ENCODE results near the gene SLC39A2.

Gene SLC39A2

DNA sequence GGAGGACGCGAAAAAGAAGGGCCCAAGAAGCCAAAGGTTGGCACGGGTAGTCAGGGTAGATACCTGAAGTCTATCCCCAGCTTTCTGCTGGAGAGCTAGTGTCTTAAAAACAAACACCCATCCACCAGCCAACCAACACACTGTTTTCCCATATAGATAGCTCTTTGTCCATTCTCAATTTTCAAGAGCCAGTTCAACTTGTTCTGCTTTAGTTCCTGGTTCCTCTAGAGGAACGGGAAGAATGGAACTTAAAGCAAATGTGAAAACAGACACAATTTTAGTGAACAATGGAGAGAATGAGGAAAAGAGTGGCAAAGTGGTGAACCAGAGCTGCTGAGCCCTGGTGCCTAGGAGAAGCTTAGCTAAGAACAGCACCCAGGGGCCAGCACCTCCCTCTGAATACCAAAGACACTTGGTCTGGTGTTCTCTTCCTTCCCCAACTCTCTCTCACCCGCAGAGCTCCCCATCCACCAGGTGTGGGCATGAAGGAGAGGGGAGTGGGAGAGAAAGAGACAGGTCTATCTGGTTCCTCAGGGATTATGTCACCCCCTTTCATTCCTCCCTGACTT lies 22.0 kb downstream of the SLC39A2 start:
- H3K4me3 ChIP-seq (IDR thresholded peaks at IDR 0.05; ENCODE audit: insufficient read depth, low read depth, low read length) = no peak overlapping the region
- H3K79me2 ChIP-seq (ENCODE audit: insufficient read depth, low read depth) = no peaks in the 10 kb centered on the region
- TF ChIP-seq, protein P1, sequence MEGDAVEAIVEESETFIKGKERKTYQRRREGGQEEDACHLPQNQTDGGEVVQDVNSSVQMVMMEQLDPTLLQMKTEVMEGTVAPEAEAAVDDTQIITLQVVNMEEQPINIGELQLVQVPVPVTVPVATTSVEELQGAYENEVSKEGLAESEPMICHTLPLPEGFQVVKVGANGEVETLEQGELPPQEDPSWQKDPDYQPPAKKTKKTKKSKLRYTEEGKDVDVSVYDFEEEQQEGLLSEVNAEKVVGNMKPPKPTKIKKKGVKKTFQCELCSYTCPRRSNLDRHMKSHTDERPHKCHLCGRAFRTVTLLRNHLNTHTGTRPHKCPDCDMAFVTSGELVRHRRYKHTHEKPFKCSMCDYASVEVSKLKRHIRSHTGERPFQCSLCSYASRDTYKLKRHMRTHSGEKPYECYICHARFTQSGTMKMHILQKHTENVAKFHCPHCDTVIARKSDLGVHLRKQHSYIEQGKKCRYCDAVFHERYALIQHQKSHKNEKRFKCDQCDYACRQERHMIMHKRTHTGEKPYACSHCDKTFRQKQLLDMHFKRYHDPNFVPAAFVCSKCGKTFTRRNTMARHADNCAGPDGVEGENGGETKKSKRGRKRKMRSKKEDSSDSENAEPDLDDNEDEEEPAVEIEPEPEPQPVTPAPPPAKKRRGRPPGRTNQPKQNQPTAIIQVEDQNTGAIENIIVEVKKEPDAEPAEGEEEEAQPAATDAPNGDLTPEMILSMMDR (conservative IDR thresholded peaks at IDR 0.05; ENCODE audit: low read depth, low read length) = no peak
- no peak overlapping the region for H2AFZ ChIP-seq (ENCODE audit: low read depth)
- H3K4me2 ChIP-seq = no peak overlapping the region
- no peak overlapping the region for H3K27ac ChIP-seq
- H3K4me1 ChIP-seq (ENCODE audit: low read depth, poor library complexity, severe bottlenecking) = no peaks in the 10 kb centered on the region
- no peaks in the 10 kb centered on the region for H3K27me3 ChIP-seq (ENCODE audit: insufficient read depth, low read depth)
- H4K20me1 ChIP-seq (ENCODE audit: insufficient read depth) = no peaks in the 10 kb centered on the region
- no peaks in the 10 kb centered on the region for H3K36me3 ChIP-seq (ENCODE audit: insufficient read depth)
- H3K9ac ChIP-seq = no peak overlapping the region

DNA sequence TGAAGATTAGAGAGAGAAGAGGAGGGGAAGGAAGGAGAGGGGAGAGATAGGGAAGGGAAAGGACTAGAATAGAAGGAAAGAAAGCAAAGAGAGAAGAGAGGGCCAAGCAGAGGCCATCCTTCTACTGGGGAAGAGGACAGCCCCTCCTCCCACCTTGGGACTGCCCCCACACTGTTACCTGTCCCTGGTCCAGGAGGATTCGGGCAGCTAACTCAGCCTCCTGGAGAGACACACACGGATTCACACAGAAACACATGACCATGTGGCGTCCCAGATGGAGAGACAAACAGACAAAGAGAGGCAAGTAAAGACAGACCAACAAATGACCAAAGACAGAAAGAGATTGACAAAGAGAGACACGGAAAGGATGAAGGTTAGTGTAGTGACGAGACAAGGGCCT lies 23.6 kb downstream of the SLC39A2 start:
- Histone ChIP-seq H4K20me1 (ENCODE audit: insufficient read depth) (no peaks in the 10 kb centered on the region), H2AFZ (ENCODE audit: low read depth) (no peak overlapping the region), H3K4me2 (no peak overlapping the region), H3K4me1 (ENCODE audit: low read depth, poor library complexity, severe bottlenecking) (no peaks in the 10 kb centered on the region), H3K4me3 (IDR thresholded peaks at IDR 0.05; ENCODE audit: insufficient read depth, low read depth, low read length) (no peak overlapping the region), H3K27ac (no peak overlapping the region), H3K27me3 (ENCODE audit: insufficient read depth, low read depth) (no peaks in the 10 kb centered on the region), H3K9ac (no peak overlapping the region), H3K79me2 (ENCODE audit: insufficient read depth, low read depth) (no peaks in the 10 kb centered on the region), H3K36me3 (ENCODE audit: insufficient read depth) (no peaks in the 10 kb centered on the region)
- TF ChIP-seq, protein P1 (conservative IDR thresholded peaks at IDR 0.05; ENCODE audit: low read depth, low read length) = no peak

DNA sequence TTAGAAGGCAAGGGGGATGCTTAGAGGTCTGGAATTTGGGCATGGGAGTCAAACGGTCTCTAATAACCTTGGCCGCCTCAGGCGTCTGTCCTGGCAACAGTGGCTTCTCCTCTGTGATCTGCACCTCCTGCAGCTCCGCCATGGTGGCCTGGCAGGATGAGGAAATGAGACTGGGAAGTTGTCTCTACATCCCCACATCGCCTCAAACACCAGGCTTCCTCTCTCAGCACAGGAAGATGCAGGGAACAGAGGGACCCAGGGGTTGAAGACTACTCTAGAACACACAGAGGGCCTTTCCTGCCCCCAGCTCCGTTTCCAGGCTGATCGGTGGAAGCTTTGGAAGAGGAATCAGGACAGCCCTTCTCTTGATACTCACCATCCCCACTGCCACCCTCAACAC lies 24.1 kb downstream of the SLC39A2 start:
- H3K27ac ChIP-seq = no peak overlapping the region
- no peaks in the 10 kb centered on the region for H3K4me1 ChIP-seq (ENCODE audit: low read depth, poor library complexity, severe bottlenecking)
- no peaks in the 10 kb centered on the region for H3K36me3 ChIP-seq (ENCODE audit: insufficient read depth)
- no peak overlapping the region for H3K4me3 ChIP-seq (IDR thresholded peaks at IDR 0.05; ENCODE audit: insufficient read depth, low read depth, low read length)
- no peak overlapping the region for H2AFZ ChIP-seq (ENCODE audit: low read depth)
- no peaks in the 10 kb centered on the region for H4K20me1 ChIP-seq (ENCODE audit: insufficient read depth)
- no peak overlapping the region for H3K9ac ChIP-seq
- no peak overlapping the region for H3K4me2 ChIP-seq
- no peaks in the 10 kb centered on the region for H3K79me2 ChIP-seq (ENCODE audit: insufficient read depth, low read depth)
- no peaks in the 10 kb centered on the region for H3K27me3 ChIP-seq (ENCODE audit: insufficient read depth, low read depth)
- TF ChIP-seq, protein P1 (conservative IDR thresholded peaks at IDR 0.05; ENCODE audit: low read depth, low read length) = no peak

DNA sequence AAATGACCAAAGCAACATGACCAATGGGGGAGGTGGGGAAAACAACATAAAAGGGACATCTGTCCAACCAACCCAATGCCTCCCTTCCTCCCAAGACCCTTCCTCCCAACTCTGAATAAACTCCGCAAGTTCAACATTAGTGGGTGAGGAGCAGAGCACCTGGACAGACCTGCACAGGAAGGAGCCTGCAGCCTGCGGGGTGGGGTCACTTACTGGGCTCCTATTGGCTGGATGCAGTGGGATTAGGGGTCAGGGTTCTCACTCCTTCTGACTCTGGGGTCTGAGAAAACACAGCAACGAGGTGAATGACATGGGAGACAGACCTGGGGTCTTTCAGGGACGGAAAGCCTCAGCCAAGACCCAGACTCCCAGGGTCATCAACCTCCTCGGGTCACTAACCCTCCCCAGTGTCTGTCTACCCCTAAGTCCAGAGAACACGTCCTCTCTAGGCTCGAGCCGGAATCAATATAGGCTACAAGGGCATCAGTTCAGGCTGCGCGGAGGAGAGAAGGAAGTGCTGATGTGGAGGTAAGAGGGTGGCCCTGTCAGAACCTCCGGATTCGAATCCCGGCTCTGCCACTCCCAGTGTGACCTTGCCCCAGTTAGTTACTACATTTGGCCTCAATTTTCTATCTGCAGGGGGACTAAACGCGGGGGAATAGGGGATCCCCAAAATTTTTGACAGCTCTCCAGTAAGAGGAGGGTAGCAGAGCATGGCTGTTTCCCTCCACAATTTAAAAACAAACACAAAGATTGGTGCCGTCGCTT lies 24.9 kb downstream of the SLC39A2 start:
- Histone ChIP-seq H3K9ac (peak overlapping the region; percentile 64; the same call in 1 of the 2 replicates), H3K27me3 (ENCODE audit: insufficient read depth, low read depth) (no peaks in the 10 kb centered on the region), H3K27ac (no peak overlapping the region), H2AFZ (ENCODE audit: low read depth) (peak overlapping the region; percentile 69), H4K20me1 (ENCODE audit: insufficient read depth) (no peaks in the 10 kb centered on the region), H3K36me3 (ENCODE audit: insufficient read depth) (no peaks in the 10 kb centered on the region), H3K4me3 (IDR thresholded peaks at IDR 0.05; ENCODE audit: insufficient read depth, low read depth, low read length) (no peak overlapping the region), H3K79me2 (ENCODE audit: insufficient read depth, low read depth) (no peaks in the 10 kb centered on the region), H3K4me1 (ENCODE audit: low read depth, poor library complexity, severe bottlenecking) (no peaks in the 10 kb centered on the region), H3K4me2 (peak overlapping the region; percentile 54)
- TF ChIP-seq, protein P1 (conservative IDR thresholded peaks at IDR 0.05; ENCODE audit: low read depth, low read length) = no peak

Measured in KMS-11 (cell line).